ENCODE data around the gene BAG3. TPM values are rescaled to one million over a fixed set of nuclear protein-coding genes. Genes with fewer than 3 reads are reported as not detected.

BAG3 gene
- total RNA-seq, 1 experiment from 2014 or later, result 19.7 TPM

- no peak for DNase-seq (ENCODE audit: low read depth in 1 of 2, low spot score in 2 of 2)
- Histone ChIP-seq H3K27ac (no peak overlapping the region), H3K4me1 (replicated peaks) (peaks cover 37% of the 10 kb centered on the region)
Observed at GRCh38 chr10:119679480-119679829, 28.3 kb downstream of the BAG3 start.

GRCh38 chr10:119680050-119680449 lies 28.9 kb downstream of the BAG3 start:
- Histone ChIP-seq H3K27ac (0 out of 2 replicates have a peak overlapping the region, but pooled peaks have one; percentile 5), H3K27me3 (replicated peaks) (no peaks in the 10 kb centered on the region), H3K36me3 (peaks cover 28% of the 10 kb centered on the region), H3K4me3 (no peak overlapping the region), H3K9me3 (replicated peaks) (no peaks in the 10 kb centered on the region), H3K4me1 (replicated peaks) (peaks cover 37% of the 10 kb centered on the region)
- peak; percentile 50 to 60 for DNase-seq (ENCODE audit: low read depth in 1 of 2, low spot score in 2 of 2)

More at GRCh38 chr10:119679480-119679829, 28.3 kb downstream of the BAG3 start:
- H3K4me3 ChIP-seq, result no peak overlapping the region
- peaks cover 34% of the 10 kb centered on the region for H3K36me3 ChIP-seq
- no peaks in the 10 kb centered on the region for H3K27me3 ChIP-seq (replicated peaks)
- no peaks in the 10 kb centered on the region for H3K9me3 ChIP-seq (replicated peaks)

GRCh38 chr10:119680650-119681081 lies 29.5 kb downstream of the BAG3 start:
- Histone ChIP-seq H3K4me1 (replicated peaks) (peaks cover 37% of the 10 kb centered on the region), H3K9me3 (replicated peaks) (no peaks in the 10 kb centered on the region), H3K27me3 (replicated peaks) (no peaks in the 10 kb centered on the region), H3K36me3 (peaks cover 25% of the 10 kb centered on the region), H3K27ac (no peak overlapping the region), H3K4me3 (no peak overlapping the region)
- DNase-seq (ENCODE audit: low read depth in 1 of 2, low spot score in 2 of 2), result no peak

- Histone ChIP-seq H3K36me3 (no peaks in the 10 kb centered on the region), H3K9me3 (replicated peaks) (no peaks in the 10 kb centered on the region), H3K4me1 (replicated peaks) (peaks cover 29% of the 10 kb centered on the region), H3K4me3 (peak overlapping the region; percentile 18), H3K27me3 (replicated peaks) (no peaks in the 10 kb centered on the region), H3K27ac (peak overlapping the region; percentile 68)
- DNase-seq (ENCODE audit: low read depth in 1 of 2, low spot score in 2 of 2), result peak; percentile 75 to 87
Observed at GRCh38 chr10:119686465-119687191, 35.4 kb downstream of the BAG3 start.

- peak overlapping the region; percentile 68 for H3K27ac ChIP-seq
- H3K4me3 ChIP-seq, result peak overlapping the region; percentile 18
- H3K9me3 ChIP-seq (replicated peaks), result no peaks in the 10 kb centered on the region
- H3K27me3 ChIP-seq (replicated peaks), result no peaks in the 10 kb centered on the region
- peak in 1 of 2 experiments; percentile 34 for DNase-seq (ENCODE audit: low read depth in 1 of 2, low spot score in 2 of 2)
- no peaks in the 10 kb centered on the region for H3K36me3 ChIP-seq
- peaks cover 24% of the 10 kb centered on the region for H3K4me1 ChIP-seq (replicated peaks)
Observed at GRCh38 chr10:119687192-119688032, 36.2 kb downstream of the BAG3 start.

- Histone ChIP-seq H3K9me3 (replicated peaks) (no peaks in the 10 kb centered on the region), H3K36me3 (no peaks in the 10 kb centered on the region), H3K27me3 (replicated peaks) (no peaks in the 10 kb centered on the region), H3K4me3 (no peak overlapping the region), H3K27ac (no peak overlapping the region), H3K4me1 (replicated peaks) (peaks cover 25% of the 10 kb centered on the region)
- no peak for DNase-seq (ENCODE audit: low read depth in 1 of 2, low spot score in 2 of 2)
Observed at GRCh38 chr10:119688033-119688508, 36.9 kb downstream of the BAG3 start.

GRCh38 chr10:119689016-119689580 lies 37.9 kb downstream of the BAG3 start:
- Histone ChIP-seq H3K9me3 (replicated peaks) (no peaks in the 10 kb centered on the region), H3K27ac (no peak overlapping the region), H3K36me3 (no peaks in the 10 kb centered on the region), H3K27me3 (replicated peaks) (no peaks in the 10 kb centered on the region), H3K4me3 (no peak overlapping the region), H3K4me1 (replicated peaks) (peaks cover 33% of the 10 kb centered on the region)
- DNase-seq (ENCODE audit: low read depth in 1 of 2, low spot score in 2 of 2), result no peak

GRCh38 chr10:119691726-119692125 lies 40.5 kb downstream of the BAG3 start:
- no peak overlapping the region for H3K4me3 ChIP-seq
- 0 out of 2 replicates have a peak, but pooled peaks cover 2% of the 10 kb centered on the region for H3K27me3 ChIP-seq (replicated peaks)
- no peak overlapping the region for H3K27ac ChIP-seq
- no peaks in the 10 kb centered on the region for H3K36me3 ChIP-seq
- DNase-seq (ENCODE audit: low read depth in 1 of 2, low spot score in 2 of 2), result no peak
- H3K9me3 ChIP-seq (replicated peaks), result 0 out of 2 replicates have a peak, but pooled peaks cover 2% of the 10 kb centered on the region
- H3K4me1 ChIP-seq (replicated peaks), result peaks cover 26% of the 10 kb centered on the region

- Histone ChIP-seq H3K4me3 (no peak overlapping the region), H3K27me3 (replicated peaks) (0 out of 2 replicates have a peak, but pooled peaks cover 2% of the 10 kb centered on the region), H3K36me3 (no peaks in the 10 kb centered on the region), H3K9me3 (replicated peaks) (0 out of 2 replicates have a peak, but pooled peaks cover 2% of the 10 kb centered on the region), H3K4me1 (replicated peaks) (peaks cover 10% of the 10 kb centered on the region), H3K27ac (no peak overlapping the region)
- peak in 1 of 2 experiments; percentile 26 for DNase-seq (ENCODE audit: low read depth in 1 of 2, low spot score in 2 of 2)
Observed at GRCh38 chr10:119693262-119693957, 42.2 kb downstream of the BAG3 start.

- Histone ChIP-seq H3K27ac (no peak overlapping the region), H3K4me1 (replicated peaks) (peaks cover 10% of the 10 kb centered on the region), H3K36me3 (no peaks in the 10 kb centered on the region), H3K27me3 (replicated peaks) (0 out of 2 replicates have a peak, but pooled peaks cover 2% of the 10 kb centered on the region), H3K9me3 (replicated peaks) (0 out of 2 replicates have a peak, but pooled peaks cover 2% of the 10 kb centered on the region), H3K4me3 (no peak overlapping the region)
- no peak for DNase-seq (ENCODE audit: low read depth in 1 of 2, low spot score in 2 of 2)
Observed at GRCh38 chr10:119694608-119695007, 43.4 kb downstream of the BAG3 start.

GRCh38 chr10:119700321-119700954 lies 49.3 kb downstream of the BAG3 start:
- no peak for DNase-seq (ENCODE audit: low read depth in 1 of 2, low spot score in 2 of 2)
- Histone ChIP-seq H3K4me1 (replicated peaks) (peaks cover 9% of the 10 kb centered on the region), H3K9me3 (replicated peaks) (0 out of 2 replicates have a peak, but pooled peaks cover 2% of the 10 kb centered on the region), H3K36me3 (no peaks in the 10 kb centered on the region), H3K27me3 (replicated peaks) (0 out of 2 replicates have a peak, but pooled peaks cover 2% of the 10 kb centered on the region), H3K4me3 (no peak overlapping the region), H3K27ac (no peak overlapping the region)

- H3K36me3 ChIP-seq, result no peaks in the 10 kb centered on the region
- peaks cover 4% of the 10 kb centered on the region; the same call in 1 of the 2 replicates for H3K9me3 ChIP-seq (replicated peaks)
- no peak overlapping the region for H3K4me3 ChIP-seq
- peak in 1 of 2 experiments; percentile 20 for DNase-seq (ENCODE audit: low read depth in 1 of 2, low spot score in 2 of 2)
- peaks cover 9% of the 10 kb centered on the region for H3K4me1 ChIP-seq (replicated peaks)
- no peak overlapping the region for H3K27ac ChIP-seq
- H3K27me3 ChIP-seq (replicated peaks), result no peaks in the 10 kb centered on the region
Observed at GRCh38 chr10:119701861-119702260, 50.7 kb downstream of the BAG3 start.
